ENCODE data around the gene MYOCD. TPM values are rescaled to one million over a fixed set of nuclear protein-coding genes. Genes with fewer than 3 reads are reported as not detected.

Gene MYOCD
- total and polyA plus RNA-seq, 2 of the 13 experiments (the other 11 are each of a cell fraction or from before 2014, with no cell fraction given) = not detected

- no peak overlapping the region for H2AFZ ChIP-seq (ENCODE audit: low read length)
- no peak for TF ChIP-seq ZNF768 (CRISPR knock-in tag; IDR thresholded peaks at IDR 0.05)
- no peak for TF ChIP-seq ZNF354B (CRISPR knock-in tag; IDR thresholded peaks at IDR 0.05)
- TF ChIP-seq ATF2 (CRISPR knock-in tag; IDR thresholded peaks at IDR 0.05) = no peak
- TF ChIP-seq MATR3 (CRISPR knock-in tag; IDR thresholded peaks at IDR 0.05) = no peak
- TF ChIP-seq TFAP4 (IDR thresholded peaks at IDR 0.05; ENCODE audit: borderline replicate concordance, low read depth) = no peak
- TF ChIP-seq SATB2 (CRISPR knock-in tag; IDR thresholded peaks at IDR 0.05) = no peak
- TF ChIP-seq ZNF513 (CRISPR knock-in tag; conservative IDR thresholded peaks at IDR 0.05) = no peak
- no peak for TF ChIP-seq ZNF496 (CRISPR knock-in tag; IDR thresholded peaks at IDR 0.05; ENCODE audit: insufficient replicate concordance)
- TF ChIP-seq ZNF567 (CRISPR knock-in tag; IDR thresholded peaks at IDR 0.05; ENCODE audit: borderline replicate concordance) = no peak
- no peak for TF ChIP-seq ZNF747 (CRISPR knock-in tag; IDR thresholded peaks at IDR 0.05; ENCODE audit: borderline replicate concordance)
- no peak for TF ChIP-seq ZBTB43 (CRISPR knock-in tag; conservative IDR thresholded peaks at IDR 0.05)
- no peak for TF ChIP-seq CENPX (CRISPR knock-in tag; IDR thresholded peaks at IDR 0.05)
- no peak for TF ChIP-seq PHF8 (CRISPR knock-in tag; IDR thresholded peaks at IDR 0.05)
- no peak for TF ChIP-seq TRIM24 (CRISPR knock-in tag; IDR thresholded peaks at IDR 0.05)
- no peak for TF ChIP-seq ZFY (CRISPR knock-in tag; IDR thresholded peaks at IDR 0.05)
- TF ChIP-seq GABPA (IDR thresholded peaks at IDR 0.05; ENCODE audit: low read depth, low read length) = no peak
- TF ChIP-seq GABPA (CRISPR knock-in tag; IDR thresholded peaks at IDR 0.05; ENCODE audit: low read depth) = no peak
- TF ChIP-seq ZNF20 (CRISPR knock-in tag; IDR thresholded peaks at IDR 0.05) = no peak
Measured at GRCh38 chr17:12729086-12729485, 63.4 kb downstream of the MYOCD start.

More at GRCh38 chr17:12729086-12729485, 63.4 kb downstream of the MYOCD start:
- intact Hi-C loops (cut with micrococcal nuclease; ENCODE audit: unreplicated experiment) (no loop called here), in situ Hi-C loops (cut with HindIII; ENCODE audit: extremely low pct_ligation_motif_present, low pct_unique_long_range_greater_than_20kb) (no loop called here)
- H3K27ac ChIP-seq (ENCODE audit: extremely low read length, insufficient read depth, low read length) = no peak overlapping the region
- ATAC-seq = no peak
- no peak overlapping the region for H3K9ac ChIP-seq (ENCODE audit: insufficient read depth, low read depth, low read length)
- WGBS (ENCODE audit: low lambda C conversion rate) = 24% methylated on average over 5 of the region's 5 CpGs
- no peak for DNase-seq (ENCODE audit: low spot score)
- peaks cover 0 to 4% of the 10 kb centered on the region in 2 experiments; a peak in 1 of 5 replicates for H3K27me3 ChIP-seq (ENCODE audit: control insufficient read depth in 1 of 2, insufficient read depth in 2 of 2, low read length in 2 of 2)
- H3K9me3 ChIP-seq (ENCODE audit: low read length) = no peaks in the 10 kb centered on the region
- no peak overlapping the region for H3K4me3 ChIP-seq (replicated peaks in 1 of 3; ENCODE audit: insufficient read depth in 1 of 3, low read depth in 2 of 3, low read length in 3 of 3)
- BruUV-seq (replicated peaks) = no TSS peak
- no peaks in the 10 kb centered on the region for H3K79me2 ChIP-seq (ENCODE audit: insufficient read depth, low read length)
- no peaks in the 10 kb centered on the region for H3K36me3 ChIP-seq (replicated peaks in 1 of 2; ENCODE audit: control insufficient read depth in 1 of 2, insufficient read depth in 2 of 2, low read length in 2 of 2)
- POLR2A ChIA-PET = no interaction called here
- H3K4me2 ChIP-seq (ENCODE audit: low read depth, low read length) = no peak overlapping the region
- no peak for FAIRE-seq
- CTCF ChIA-PET (ENCODE audit: low intra/inter-chr PET ratio, low total read pairs) = no interaction called here
- no peaks in the 10 kb centered on the region for H3K4me1 ChIP-seq (ENCODE audit: insufficient read depth, low read length)
- H4K20me1 ChIP-seq (ENCODE audit: insufficient read depth, low read length) = no peaks in the 10 kb centered on the region

All from HepG2 (cell line).